Activated CD4-positive, alpha-beta T cell treated with anti-CD3 and anti-CD28 coated beads for 24 hours (primary cell): ENCODE measurements around the gene KLC3.
"Not testable (repeated sequence)": the region's sequence is repeated elsewhere in the genome, so short reads cannot be mapped to it uniquely, and the experiment has no call there.

Experiments used
- DNase-seq, 2 donors: peaks; one replicate each; pipeline ENCODE4 v3.0.0-alpha.2; 2020; ENCODE audit warnings: low read depth in 2 of 2

Gene KLC3

GRCh38 chr19:45340232-45340898, at the start of gene KLC3:
Gene KLC3 (plus strand): TSS chr19:45340750. CDS start chr19:45345542, 4,792 bp downstream.
- no peak for DNase-seq

- DNase-seq, result no peak
Measured at GRCh38 chr19:45291834-45292233, 48.7 kb upstream of the KLC3 start.

GRCh38 chr19:45293682-45294081, 46.9 kb upstream of the KLC3 start:
- peak; percentile 2 to 3 for DNase-seq

GRCh38 chr19:45294291-45295029, 46.1 kb upstream of the KLC3 start:
- DNase-seq, result no peak

- no peak for DNase-seq
Measured at GRCh38 chr19:45295873-45296272, 44.7 kb upstream of the KLC3 start.

GRCh38 chr19:45296355-45296754, 44.2 kb upstream of the KLC3 start:
- no peak for DNase-seq

- no peak for DNase-seq
Measured at GRCh38 chr19:45297674-45298073, 42.9 kb upstream of the KLC3 start.

GRCh38 chr19:45298264-45298663, 42.3 kb upstream of the KLC3 start:
- DNase-seq, result no peak

GRCh38 chr19:45299719-45300118, 40.8 kb upstream of the KLC3 start:
- DNase-seq, result no peak

- no peak for DNase-seq
Measured at GRCh38 chr19:45302416-45302815, 38.1 kb upstream of the KLC3 start.

GRCh38 chr19:45303269-45304060, 37.1 kb upstream of the KLC3 start:
- DNase-seq, result no peak

- no peak for DNase-seq
Measured at GRCh38 chr19:45304141-45304926, 36.2 kb upstream of the KLC3 start.

- DNase-seq, result no peak
Measured at GRCh38 chr19:45305007-45305406, 35.5 kb upstream of the KLC3 start.

GRCh38 chr19:45305421-45305820, 35.1 kb upstream of the KLC3 start:
- DNase-seq, result no peak

- DNase-seq, result no peak
Measured at GRCh38 chr19:45306040-45306439, 34.5 kb upstream of the KLC3 start.

- no peak for DNase-seq
Measured at GRCh38 chr19:45306518-45307027, 34.0 kb upstream of the KLC3 start.

GRCh38 chr19:45307361-45307760, 33.2 kb upstream of the KLC3 start:
- DNase-seq, result no peak

GRCh38 chr19:45309322-45309721, 31.2 kb upstream of the KLC3 start:
- not testable (repeated sequence) for DNase-seq

GRCh38 chr19:45311621-45312020, 28.9 kb upstream of the KLC3 start:
- no peak for DNase-seq

GRCh38 chr19:45312285-45312684, 28.3 kb upstream of the KLC3 start:
- DNase-seq, result not testable (repeated sequence)

- DNase-seq, result no peak
Measured at GRCh38 chr19:45314708-45315245, 25.8 kb upstream of the KLC3 start.
